ENCODE measurements around the gene EIF4G2.
"Not testable (repeated sequence)": the region's sequence is repeated elsewhere in the genome, so short reads cannot be mapped to it uniquely, and the experiment has no call there.

The EIF4G2 gene

GRCh38 chr11:10808553-10809372 lies at the start of gene EIF4G2:
TSS of gene EIF4G2 (minus strand) at chr11:10808926.
- peak; percentile 99 for DNase-seq

DNA sequence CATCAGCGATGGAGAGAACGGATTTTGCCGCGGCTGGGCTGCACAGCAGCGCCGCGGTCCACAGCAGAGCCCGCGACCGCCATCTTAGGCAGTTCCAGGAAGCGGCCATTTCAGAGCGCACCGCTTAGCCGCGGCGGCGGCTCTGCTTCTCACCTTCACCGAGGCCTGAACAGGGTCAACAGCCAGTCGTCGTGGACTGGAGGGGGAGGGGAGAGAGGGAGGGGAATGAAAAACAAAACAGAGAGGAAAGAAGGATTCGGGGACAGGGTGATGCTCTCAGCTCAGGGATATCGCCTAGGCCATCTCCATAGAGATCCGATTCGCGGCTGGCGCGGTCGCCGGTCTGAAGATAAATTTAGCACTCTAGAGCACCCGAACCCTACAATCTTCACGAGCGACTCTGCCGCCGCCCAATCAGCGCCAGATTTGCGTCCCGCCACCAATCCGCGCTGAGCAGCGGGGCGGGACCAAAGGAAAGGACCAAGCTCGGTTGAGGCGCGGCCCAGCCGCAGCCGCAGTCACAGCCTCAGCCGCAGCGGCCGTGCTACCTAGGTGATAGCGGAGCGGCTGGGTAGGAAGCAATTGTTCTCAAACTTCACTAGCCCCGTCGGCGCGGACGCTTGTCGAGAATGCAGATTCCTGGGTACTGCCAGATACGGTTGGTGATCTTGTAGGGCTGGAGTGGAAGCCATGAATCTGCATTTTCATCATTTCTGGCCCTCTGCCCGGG lies 49.1 kb upstream of the EIF4G2 start, which contains the start of gene ZBED5:
Gene ZBED5, minus strand, starts transcription at position 345 of the 730 bp plus-strand sequence. CDS start 3,108 bp downstream, outside the sequence.
- DNase-seq, result peak; percentile 98

GRCh38 chr11:10857459-10857708 lies 48.7 kb upstream of the EIF4G2 start:
- DNase-seq, result no peak

- DNase-seq, result no peak
Observed at GRCh38 chr11:10856689-10857458, 48.1 kb upstream of the EIF4G2 start.

DNA sequence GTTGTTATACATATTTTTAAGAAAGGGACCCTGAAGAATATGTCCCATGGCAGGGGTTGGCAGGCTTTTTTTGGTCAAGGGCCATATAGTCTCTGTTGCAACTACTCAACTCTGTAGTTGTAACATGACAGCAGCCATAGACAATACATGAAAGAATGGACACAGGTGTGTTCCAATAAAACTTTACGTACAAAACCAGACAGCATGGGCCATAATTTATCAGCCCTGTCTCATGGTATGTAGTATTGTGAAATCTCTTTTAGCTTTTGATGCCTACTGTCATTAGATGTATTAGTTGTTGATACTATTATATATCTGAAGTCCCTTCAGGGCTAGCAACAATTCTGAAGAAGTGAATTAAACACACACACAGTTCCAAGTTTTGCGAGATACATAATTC lies 46.6 kb upstream of the EIF4G2 start:
- DNase-seq, result no peak

DNA sequence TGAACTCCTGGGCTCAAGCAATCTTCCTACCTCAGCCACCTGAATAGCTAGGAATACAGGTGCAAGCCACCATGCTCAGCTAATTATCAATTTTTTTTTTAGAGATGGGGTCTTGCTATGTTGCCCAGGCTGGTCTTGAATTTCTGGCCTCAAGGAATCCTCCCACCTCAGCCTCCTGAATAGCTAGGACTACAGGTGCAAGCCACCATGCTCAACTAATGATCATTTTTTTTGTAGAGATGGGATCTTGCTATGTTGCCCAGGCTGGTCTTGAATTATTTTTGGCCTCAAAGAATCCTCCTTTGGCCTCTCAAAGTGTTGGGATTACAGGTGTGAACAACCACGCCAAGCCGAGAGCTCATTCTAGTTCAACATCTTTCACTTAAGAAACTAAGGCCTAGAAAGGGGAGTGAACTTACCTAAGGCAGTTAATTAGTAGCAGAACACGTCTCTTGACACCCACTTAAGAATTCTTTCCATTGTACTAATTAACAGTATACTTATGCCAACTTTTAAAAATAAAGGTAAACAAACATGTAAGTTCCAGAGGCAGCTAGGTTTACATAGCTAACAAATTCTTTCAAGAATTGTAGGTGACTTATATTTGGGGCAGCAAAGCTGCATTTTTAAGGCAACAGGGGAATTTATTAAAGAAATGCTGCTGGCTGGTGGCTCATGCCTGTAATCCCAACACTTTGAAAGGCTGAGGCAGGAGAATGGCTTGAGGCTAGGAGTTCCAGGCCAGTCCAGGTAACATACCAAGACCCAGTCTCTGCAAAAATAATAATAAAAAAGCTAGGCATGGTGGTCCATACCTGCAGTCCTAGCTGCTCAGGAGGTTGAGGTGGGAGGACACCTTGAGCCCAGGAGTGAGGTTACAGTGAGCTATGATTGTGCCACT lies 39.5 kb upstream of the EIF4G2 start:
- DNase-seq, result no peak

DNA sequence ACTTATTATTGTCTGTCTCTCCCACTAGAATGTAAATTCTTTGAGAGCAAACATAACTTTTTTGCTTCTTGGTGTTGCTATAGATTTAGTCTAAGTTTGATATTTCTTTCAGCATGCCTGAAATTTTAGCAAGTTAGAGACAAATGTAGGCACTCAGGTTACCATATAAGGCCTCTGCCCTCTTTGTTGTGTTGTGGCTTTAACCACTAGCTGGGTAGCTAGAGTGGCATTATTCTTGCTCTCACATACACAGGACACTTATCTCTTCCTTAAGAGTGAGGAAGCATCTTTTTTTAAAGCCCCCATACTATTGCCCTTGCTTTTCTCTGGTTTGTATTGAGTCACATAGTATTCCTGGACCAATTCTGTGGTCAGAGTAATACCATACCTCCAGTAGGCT lies 37.9 kb upstream of the EIF4G2 start:
- no peak for DNase-seq

DNA sequence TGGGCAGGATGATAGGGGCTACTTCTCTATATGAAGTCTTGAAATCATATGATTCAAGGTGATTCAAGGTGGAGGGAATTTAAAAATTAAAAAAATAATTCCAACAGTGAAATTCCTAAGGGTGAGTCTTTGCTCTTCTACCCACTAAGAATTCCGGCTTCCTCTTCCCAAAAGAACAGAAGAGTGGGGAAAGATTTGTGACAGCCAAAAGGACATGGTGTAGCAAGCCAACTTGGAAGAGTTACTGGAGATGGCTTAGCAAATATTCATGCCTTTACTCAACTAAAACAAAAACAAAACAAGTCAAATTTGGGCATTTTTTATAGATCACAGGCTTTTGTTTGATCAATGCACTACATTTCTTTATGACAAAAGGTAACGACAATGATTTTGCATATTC lies 36.9 kb upstream of the EIF4G2 start:
- no peak for DNase-seq

DNA sequence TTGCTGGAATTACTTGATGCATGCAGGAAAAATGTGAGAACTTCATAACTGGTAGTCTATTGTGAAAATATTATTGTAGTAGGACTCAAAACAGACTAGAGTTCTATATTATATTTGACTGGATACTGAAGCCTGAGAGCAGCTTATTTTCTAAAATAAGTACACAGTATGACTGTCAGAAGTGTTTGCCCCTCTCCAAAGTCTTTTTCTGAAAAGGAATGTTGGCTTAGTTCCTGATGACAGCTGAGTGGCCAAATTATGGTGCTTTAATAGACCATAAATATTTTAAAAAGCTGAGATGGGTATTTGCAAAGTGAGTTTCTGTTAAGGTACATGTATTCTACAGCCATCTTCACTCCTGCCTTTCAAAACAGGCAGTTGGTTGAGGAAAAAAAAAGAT lies 36.1 kb upstream of the EIF4G2 start:
- no peak for DNase-seq

- no peak for DNase-seq
Observed at GRCh38 chr11:10844356-10844755, 35.6 kb upstream of the EIF4G2 start.

- no peak for DNase-seq
Observed at GRCh38 chr11:10838881-10839280, 30.2 kb upstream of the EIF4G2 start.

- no peak for DNase-seq
Observed at GRCh38 chr11:10838083-10838482, 29.4 kb upstream of the EIF4G2 start.

DNA sequence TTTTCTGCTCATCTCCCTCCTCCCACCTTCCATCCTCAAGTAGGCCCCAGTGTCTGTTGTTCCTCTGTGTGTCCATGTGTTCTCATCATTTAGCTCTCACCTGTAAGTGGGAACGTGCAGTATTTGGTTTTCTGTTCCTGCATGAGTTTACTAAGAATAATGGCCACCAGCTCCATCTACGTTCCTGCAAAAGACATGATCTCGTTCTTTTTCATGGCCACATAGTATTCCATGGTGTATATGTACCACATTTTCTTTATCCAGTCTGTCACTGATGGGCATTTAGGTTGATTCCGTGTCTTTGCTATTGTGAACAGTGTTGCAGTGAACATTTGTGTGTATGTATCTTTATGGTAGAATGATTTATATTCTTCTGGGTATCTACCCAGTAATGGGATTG lies 28.2 kb upstream of the EIF4G2 start:
- DNase-seq, result not testable (repeated sequence)

DNA sequence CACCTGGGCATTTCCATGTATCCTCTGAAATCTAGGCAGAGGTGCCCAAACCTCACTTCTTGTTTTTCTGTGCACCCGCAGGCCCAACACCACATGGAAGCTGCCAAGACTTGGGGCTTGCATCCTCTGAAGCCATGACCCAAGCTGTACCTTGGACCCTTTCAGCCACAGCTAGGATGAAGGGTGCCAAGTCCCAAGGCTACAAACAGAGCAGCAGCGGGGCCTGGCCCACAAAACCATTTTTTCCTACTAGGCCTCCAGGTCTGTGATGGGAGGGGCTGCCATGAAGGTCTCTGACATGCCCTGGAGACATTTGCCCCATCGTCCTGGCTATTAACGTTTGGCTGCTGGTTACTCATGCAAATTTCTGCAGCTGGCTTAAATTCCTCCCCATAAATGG lies 20.4 kb upstream of the EIF4G2 start:
- DNase-seq, result no peak

- DNase-seq, result no peak
Observed at GRCh38 chr11:10828402-10828801, 19.7 kb upstream of the EIF4G2 start.

DNA sequence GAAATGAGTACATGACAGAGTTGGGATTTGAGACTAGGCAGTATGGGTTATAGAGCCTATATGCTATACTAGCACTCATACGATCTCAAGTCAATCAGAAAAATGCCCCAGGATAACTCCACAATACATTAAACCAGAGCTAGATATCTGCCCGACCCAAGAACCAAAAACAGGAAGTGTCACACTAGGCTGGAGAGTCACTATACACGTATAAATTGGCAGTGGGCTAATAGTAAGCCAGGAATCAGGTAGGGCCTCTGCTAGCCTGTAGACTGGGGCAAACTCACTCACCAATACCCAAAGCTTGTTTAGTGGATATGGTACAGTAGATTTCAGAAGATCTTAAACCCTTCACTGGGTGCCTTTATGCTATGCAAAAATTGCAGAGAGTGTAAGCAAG lies 16.2 kb upstream of the EIF4G2 start:
- no peak for DNase-seq

DNA sequence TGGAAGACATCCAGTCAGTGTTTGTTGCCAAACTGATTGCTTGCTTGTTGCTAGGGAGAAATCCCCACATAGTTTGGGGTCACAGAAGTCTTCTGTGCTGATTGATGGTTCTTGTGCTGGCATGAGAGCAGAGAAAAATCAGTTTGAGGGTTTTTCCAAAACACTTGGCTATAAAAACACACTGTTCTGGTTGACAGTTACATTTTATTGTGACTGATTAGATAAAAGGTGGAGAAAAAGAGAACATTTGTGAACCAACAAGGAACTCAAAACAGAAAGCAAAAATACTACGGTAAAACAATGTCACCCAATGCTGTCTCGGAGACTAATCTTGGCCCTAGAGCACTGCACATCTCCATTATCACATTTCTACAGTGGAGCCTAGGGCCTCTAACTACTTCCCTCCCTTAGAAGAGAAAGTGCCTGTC lies 14.4 kb upstream of the EIF4G2 start:
- no peak for DNase-seq

DNA sequence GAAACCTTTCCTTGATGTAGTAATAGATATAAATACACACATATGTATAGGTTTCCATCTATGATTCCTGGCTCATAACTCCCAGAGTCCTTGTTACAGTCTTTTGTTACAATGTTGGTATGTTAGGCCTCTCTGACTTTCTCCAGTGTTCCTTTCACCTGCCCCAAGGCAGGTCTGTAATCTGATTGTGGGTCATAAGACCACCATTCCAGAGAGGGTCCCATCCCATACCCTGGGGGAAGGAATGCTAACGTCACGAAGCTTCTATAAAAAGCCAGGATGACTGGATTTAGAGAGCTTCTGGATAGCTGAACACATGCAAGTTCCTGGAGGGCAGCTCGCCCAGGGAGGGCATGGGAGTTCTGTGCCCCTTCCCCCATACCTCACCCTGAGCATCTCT lies 13.8 kb upstream of the EIF4G2 start:
- not testable (repeated sequence) for DNase-seq

GRCh38 chr11:10818594-10818993 lies 9.9 kb upstream of the EIF4G2 start:
- no peak for DNase-seq

GRCh38 chr11:10813945-10814344 lies 5.2 kb upstream of the EIF4G2 start:
- DNase-seq, result no peak

DNA sequence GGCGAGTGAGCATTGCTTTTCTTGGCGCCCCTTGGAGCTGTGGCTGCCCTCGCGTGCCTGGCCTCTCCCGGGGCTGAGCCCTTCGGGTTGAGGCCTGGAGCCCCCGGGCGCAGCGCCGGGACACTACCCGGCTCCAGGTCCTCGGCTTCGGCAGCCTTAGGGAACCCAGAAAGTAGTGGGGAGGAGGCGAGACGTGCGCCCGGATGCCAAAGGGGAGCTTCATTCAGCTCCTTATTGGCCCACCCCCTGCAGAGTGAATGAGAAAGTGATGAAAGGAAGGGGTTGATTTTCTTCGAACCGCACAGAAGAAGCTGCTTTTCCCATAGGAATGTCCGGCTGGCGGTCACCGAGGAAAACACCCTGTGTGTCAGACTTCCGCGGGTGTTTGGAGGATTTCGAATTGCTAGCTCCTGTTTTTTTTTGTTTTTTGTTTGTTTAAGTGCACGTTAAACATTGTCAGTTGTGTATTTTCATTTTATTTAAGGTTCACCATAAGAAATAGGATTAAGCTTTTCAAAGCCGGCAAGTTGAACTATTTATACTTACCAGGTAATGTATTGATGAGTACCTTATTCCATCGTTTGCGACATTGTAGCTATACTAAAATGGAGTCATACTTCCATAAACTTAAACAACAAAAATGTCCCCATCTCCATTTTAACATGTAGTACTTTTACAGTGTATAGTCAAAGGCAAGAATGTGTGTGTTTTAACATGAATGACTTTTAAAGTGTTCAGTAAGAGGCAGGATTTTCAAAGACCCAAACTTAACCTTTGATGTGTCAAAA lies 841 bp upstream of the EIF4G2 start:
- no peak for DNase-seq

DNA sequence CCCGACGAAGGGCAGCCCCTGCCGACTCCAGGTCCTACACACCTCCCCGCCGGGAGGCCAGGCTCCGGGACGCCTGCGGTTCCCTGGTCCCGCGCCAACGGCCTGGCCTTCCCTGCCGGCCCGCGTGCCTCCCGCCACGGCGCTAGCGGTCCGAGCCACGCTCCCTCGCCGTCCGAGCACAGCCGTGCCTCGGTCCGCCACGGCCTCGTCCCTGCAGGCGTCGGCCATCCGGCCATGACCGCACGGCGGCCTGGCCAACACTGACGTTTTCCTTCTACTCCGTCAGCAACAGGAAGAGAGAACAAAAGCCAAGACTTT lies 532 bp downstream of the EIF4G2 start:
- no peak for DNase-seq
